ENCODE measurements around the gene P2RY14. TPM values are rescaled to one million over a fixed set of nuclear protein-coding genes. Genes with fewer than 3 reads are reported as not detected.

P2RY14 gene
- total RNA-seq, 1 experiment from 2014 or later = not detected

DNA sequence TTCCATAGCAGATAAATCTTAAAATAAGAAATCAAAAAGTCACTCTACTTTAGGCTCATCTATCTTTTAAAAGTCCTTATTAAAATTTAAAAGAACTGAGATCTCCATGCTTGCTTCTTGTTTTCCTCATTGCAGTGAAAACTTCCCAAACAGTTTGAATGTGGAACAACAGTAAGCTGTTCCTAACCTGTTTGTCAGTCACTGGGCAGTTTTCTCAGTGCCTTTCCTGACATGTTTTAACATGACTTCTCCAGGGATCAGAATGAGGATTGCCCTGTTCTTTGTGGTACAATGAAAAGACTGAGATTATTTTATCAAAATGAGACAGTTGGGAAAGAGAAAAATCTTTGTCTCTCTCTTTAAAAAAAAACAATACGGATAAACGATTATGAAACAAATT is 37.5 kb upstream of the P2RY14 start:
- Histone ChIP-seq H3K4me2 (peak overlapping the region; percentile 79), H3K27me3 (ENCODE audit: insufficient read depth, low read depth) (no peaks in the 10 kb centered on the region), H3K79me2 (ENCODE audit: low read depth) (peaks cover 38% of the 10 kb centered on the region), H3K4me1 (replicated peaks; ENCODE audit: insufficient read depth) (peaks cover 52% of the 10 kb centered on the region), H3K4me3 (peak overlapping the region; percentile 57), H4K20me1 (ENCODE audit: insufficient read depth) (no peaks in the 10 kb centered on the region), H2AFZ (no peak overlapping the region), H3K36me3 (ENCODE audit: low read depth) (no peaks in the 10 kb centered on the region), H3K27ac (peak overlapping the region; percentile 93), H3F3A (ENCODE audit: insufficient read depth, low read depth) (peaks cover 23% of the 10 kb centered on the region; the same call in 1 of the 2 replicates), H3K9me3 (ENCODE audit: insufficient read depth, low read depth) (no peaks in the 10 kb centered on the region), H3K9me2 (ENCODE audit: insufficient read depth) (no peaks in the 10 kb centered on the region)
- no peak for DNase-seq
- BruUV-seq (replicated peaks) = no TSS peak
- intact Hi-C loops (cut with micrococcal nuclease; ENCODE audit: unreplicated experiment) = loop anchor here (1.0 kb wide), 1 partner anchor 11 kb away; no protein-coding TSS in a partner anchor
- CTCF ChIA-PET = no interaction called here
- TF ChIP-seq, protein P1, sequence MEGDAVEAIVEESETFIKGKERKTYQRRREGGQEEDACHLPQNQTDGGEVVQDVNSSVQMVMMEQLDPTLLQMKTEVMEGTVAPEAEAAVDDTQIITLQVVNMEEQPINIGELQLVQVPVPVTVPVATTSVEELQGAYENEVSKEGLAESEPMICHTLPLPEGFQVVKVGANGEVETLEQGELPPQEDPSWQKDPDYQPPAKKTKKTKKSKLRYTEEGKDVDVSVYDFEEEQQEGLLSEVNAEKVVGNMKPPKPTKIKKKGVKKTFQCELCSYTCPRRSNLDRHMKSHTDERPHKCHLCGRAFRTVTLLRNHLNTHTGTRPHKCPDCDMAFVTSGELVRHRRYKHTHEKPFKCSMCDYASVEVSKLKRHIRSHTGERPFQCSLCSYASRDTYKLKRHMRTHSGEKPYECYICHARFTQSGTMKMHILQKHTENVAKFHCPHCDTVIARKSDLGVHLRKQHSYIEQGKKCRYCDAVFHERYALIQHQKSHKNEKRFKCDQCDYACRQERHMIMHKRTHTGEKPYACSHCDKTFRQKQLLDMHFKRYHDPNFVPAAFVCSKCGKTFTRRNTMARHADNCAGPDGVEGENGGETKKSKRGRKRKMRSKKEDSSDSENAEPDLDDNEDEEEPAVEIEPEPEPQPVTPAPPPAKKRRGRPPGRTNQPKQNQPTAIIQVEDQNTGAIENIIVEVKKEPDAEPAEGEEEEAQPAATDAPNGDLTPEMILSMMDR (conservative IDR thresholded peaks at IDR 0.05) = no peak
- no peak for TF ChIP-seq EZH2 (IDR thresholded peaks at IDR 0.05; ENCODE audit: low read depth)
- POLR2A ChIA-PET (ENCODE audit: unreplicated experiment) = no interaction called here

DNA sequence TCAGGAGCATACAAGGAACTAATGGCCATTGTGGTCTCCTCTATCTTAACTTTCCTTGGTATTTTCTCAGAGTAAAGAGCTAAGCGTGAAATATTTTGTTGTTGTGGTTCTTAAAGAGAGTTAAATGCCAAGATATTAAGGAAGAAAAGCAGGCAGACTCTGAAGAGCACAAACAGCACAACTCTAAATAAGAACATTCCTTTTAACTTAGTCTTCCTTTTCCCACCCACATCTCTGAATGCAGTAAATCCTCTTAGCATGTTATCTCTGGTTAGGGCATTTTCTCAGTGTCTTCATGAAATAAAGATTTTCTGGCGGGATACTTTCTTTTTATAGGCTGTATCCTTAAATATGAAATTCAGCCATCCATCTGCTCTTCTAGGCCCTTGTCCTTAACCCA is 36.8 kb upstream of the P2RY14 start:
- Histone ChIP-seq H2AFZ (0 out of 2 replicates have a peak overlapping the region, but pooled peaks have one; percentile 3), H3K79me2 (ENCODE audit: low read depth) (peaks cover 45% of the 10 kb centered on the region), H3K27me3 (ENCODE audit: insufficient read depth, low read depth) (no peaks in the 10 kb centered on the region), H3F3A (ENCODE audit: insufficient read depth, low read depth) (peaks cover 23% of the 10 kb centered on the region; the same call in 1 of the 2 replicates), H3K4me3 (peak overlapping the region; percentile 57), H3K9me2 (ENCODE audit: insufficient read depth) (no peaks in the 10 kb centered on the region), H3K27ac (peak overlapping the region; percentile 93), H4K20me1 (ENCODE audit: insufficient read depth) (no peaks in the 10 kb centered on the region), H3K4me2 (peak overlapping the region; percentile 79), H3K9me3 (ENCODE audit: insufficient read depth, low read depth) (no peaks in the 10 kb centered on the region), H3K4me1 (replicated peaks; ENCODE audit: insufficient read depth) (peaks cover 55% of the 10 kb centered on the region), H3K36me3 (ENCODE audit: low read depth) (no peaks in the 10 kb centered on the region)
- intact Hi-C loops (cut with micrococcal nuclease; ENCODE audit: unreplicated experiment) = no loop called here
- TF ChIP-seq, protein P1 (conservative IDR thresholded peaks at IDR 0.05) = no peak
- no peak for TF ChIP-seq EZH2 (IDR thresholded peaks at IDR 0.05; ENCODE audit: low read depth)
- ChIA-PET CTCF (interaction anchor here (0.5 kb wide), 1 partner anchor 29 kb away, joined by 3 read pairs; no protein-coding TSS in a partner anchor), POLR2A (ENCODE audit: unreplicated experiment) (interaction anchor here (0.8 kb wide), 1 partner anchor 10 kb away, joined by 3 read pairs; no protein-coding TSS in a partner anchor)
- BruUV-seq (replicated peaks) = no TSS peak
- DNase-seq = peak in 1 of 2 experiments; percentile 55

DNA sequence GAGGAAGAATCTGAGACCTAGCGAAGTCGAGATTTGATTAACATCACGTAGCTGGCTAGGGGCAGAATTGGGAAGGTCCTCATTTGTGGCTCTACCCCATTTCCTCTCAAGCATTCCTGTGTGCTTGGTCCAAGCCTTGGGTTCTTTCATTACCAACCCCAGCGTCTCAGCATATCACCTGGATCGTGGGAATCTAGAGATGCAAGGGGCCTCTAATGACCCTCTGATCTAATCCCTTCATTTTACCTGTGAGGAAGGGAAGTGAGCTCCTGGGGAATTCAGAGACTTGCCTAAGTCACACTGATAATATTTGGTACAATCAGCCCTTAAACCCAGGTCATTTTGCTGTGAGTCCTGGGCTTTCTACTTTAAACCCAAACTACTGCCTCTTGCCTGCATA is 36.3 kb upstream of the P2RY14 start:
- peaks cover 49% of the 10 kb centered on the region for H3K79me2 ChIP-seq (ENCODE audit: low read depth)
- H3K27ac ChIP-seq = peak overlapping the region; percentile 93
- intact Hi-C loops (cut with micrococcal nuclease; ENCODE audit: unreplicated experiment) = no loop called here
- H3K4me2 ChIP-seq = peak overlapping the region; percentile 79
- no peaks in the 10 kb centered on the region for H3K36me3 ChIP-seq (ENCODE audit: low read depth)
- H3K4me1 ChIP-seq (replicated peaks; ENCODE audit: insufficient read depth) = peaks cover 61% of the 10 kb centered on the region
- H2AFZ ChIP-seq = 0 out of 2 replicates have a peak overlapping the region, but pooled peaks have one; percentile 3
- no peaks in the 10 kb centered on the region for H3K9me2 ChIP-seq (ENCODE audit: insufficient read depth)
- peak overlapping the region; percentile 57 for H3K4me3 ChIP-seq
- DNase-seq = no peak
- ChIA-PET CTCF (no interaction called here), POLR2A (ENCODE audit: unreplicated experiment) (interaction anchor here (0.8 kb wide), 1 partner anchor 9 kb away, joined by 3 read pairs; no protein-coding TSS in a partner anchor)
- H4K20me1 ChIP-seq (ENCODE audit: insufficient read depth) = no peaks in the 10 kb centered on the region
- peaks cover 23% of the 10 kb centered on the region; the same call in 1 of the 2 replicates for H3F3A ChIP-seq (ENCODE audit: insufficient read depth, low read depth)
- no TSS peak for BruUV-seq (replicated peaks)
- no peaks in the 10 kb centered on the region for H3K9me3 ChIP-seq (ENCODE audit: insufficient read depth, low read depth)
- TF ChIP-seq EZH2 (IDR thresholded peaks at IDR 0.05; ENCODE audit: low read depth) = no peak
- TF ChIP-seq, protein P1 (conservative IDR thresholded peaks at IDR 0.05) = no peak
- H3K27me3 ChIP-seq (ENCODE audit: insufficient read depth, low read depth) = no peaks in the 10 kb centered on the region

Data from PC-9 (cell line).